Fibroblast of villous mesenchyme (primary cell): ENCODE results near the gene TPH2. TPM values are rescaled to one million over a fixed set of nuclear protein-coding genes. Genes with fewer than 3 reads are reported as not detected.

Experiments used
- DNase-seq: peaks from one replicate; pipeline ENCODE4 v3.0.0-alpha.2; 2010; ENCODE audit warnings: low read depth
- H3K4me3 ChIP-seq: 2 replicates; pipeline ENCODE4 v1.5.1; 2011; ENCODE audit warnings: low read depth, mild to moderate bottlenecking, low read length
- CTCF ChIP-seq: IDR thresholded peaks from 2 replicates; pipeline ENCODE4 v1.5.1; 2012; ENCODE audit warnings: low read depth, mild to moderate bottlenecking, low read length; ENCODE audit not compliant: insufficient read depth
- total RNA-seq: library from RNA; depleted of rRNA; stranded (reverse); fragments of >200 nt; gene quantifications from 2 replicates; pipeline ENCODE4 v1.2.3, GENCODE V29; 2012

TPH2 gene
- total RNA-seq, 1 donor: not detected

GRCh38 chr12:72017054-72017651 lies 78.5 kb downstream of the TPH2 start:
- peak; percentile 72 for TF ChIP-seq CTCF
- peak; percentile 67 for DNase-seq

GRCh38 chr12:72018036-72018435 lies 79.4 kb downstream of the TPH2 start:
- H3K4me3 ChIP-seq: no peak overlapping the region
- DNase-seq: no peak
- TF ChIP-seq CTCF: no peak

More at GRCh38 chr12:72017054-72017651, 78.5 kb downstream of the TPH2 start:
- no peak overlapping the region for H3K4me3 ChIP-seq

- no peak for DNase-seq
- no peak for TF ChIP-seq CTCF
- H3K4me3 ChIP-seq: no peak overlapping the region
Observed at GRCh38 chr12:72024613-72025012, 86.0 kb downstream of the TPH2 start.

GRCh38 chr12:72025524-72025923 lies 86.9 kb downstream of the TPH2 start:
- DNase-seq: no peak
- no peak for TF ChIP-seq CTCF
- H3K4me3 ChIP-seq: no peak overlapping the region

- no peak for DNase-seq
- H3K4me3 ChIP-seq: no peak overlapping the region
- TF ChIP-seq CTCF: no peak
Observed at GRCh38 chr12:72028966-72029365, 90.3 kb downstream of the TPH2 start.

- DNase-seq: no peak
- TF ChIP-seq CTCF: no peak
- H3K4me3 ChIP-seq: no peak overlapping the region
Observed at GRCh38 chr12:72030277-72030676, 91.6 kb downstream of the TPH2 start.

- no peak for TF ChIP-seq CTCF
- DNase-seq: no peak
- no peak overlapping the region for H3K4me3 ChIP-seq
Observed at GRCh38 chr12:72031066-72031465, 92.4 kb downstream of the TPH2 start.
